ENCODE measurements around the gene OR5K4. TPM values are rescaled to one million over a fixed set of nuclear protein-coding genes. Genes with fewer than 3 reads are reported as not detected.

Gene OR5K4
- total RNA-seq, 4 donors from 2014 or later = not detected

GRCh38 chr3:98341758-98342157 is 11.9 kb upstream of the OR5K4 start:
- intact Hi-C loops (cut with DNase I; ENCODE audit: low total_unique reads) (no loop called here), in situ Hi-C loops (cut with MboI; ENCODE audit: low sequenced_read_pairs in 4 of 4) (loop anchor here in 2 of 4 donors (25.0 kb wide), 1 partner anchor 304 kb away; the partner anchor contains the start of gene GABRR3 (in 2 of the 2))
- ATAC-seq (no peak), DNase-seq (no peak)
- TF ChIP-seq CTCF (IDR thresholded peaks at IDR 0.05 in 4 of 5, conservative IDR thresholded peaks at IDR 0.05 in 1 of 5) (no peak), POLR2A (IDR thresholded peaks at IDR 0.05) (no peak)
- Histone ChIP-seq H3K27me3 (no peaks in the 10 kb centered on the region), H3K4me1 (no peaks in the 10 kb centered on the region), H3K9me3 (no peaks in the 10 kb centered on the region), H3K4me3 (no peak overlapping the region), H3K36me3 (no peaks in the 10 kb centered on the region), H3K27ac (no peak overlapping the region)

- in situ Hi-C loops (cut with MboI; ENCODE audit: low sequenced_read_pairs in 4 of 4) = loop anchor here in 2 of 4 donors (25.0 kb wide), 1 partner anchor 307 kb away; the partner anchor contains the start of gene GABRR3 (in 2 of the 2)
Measured at GRCh38 chr3:98343647-98344507, 9.8 kb upstream of the OR5K4 start.

DNA sequence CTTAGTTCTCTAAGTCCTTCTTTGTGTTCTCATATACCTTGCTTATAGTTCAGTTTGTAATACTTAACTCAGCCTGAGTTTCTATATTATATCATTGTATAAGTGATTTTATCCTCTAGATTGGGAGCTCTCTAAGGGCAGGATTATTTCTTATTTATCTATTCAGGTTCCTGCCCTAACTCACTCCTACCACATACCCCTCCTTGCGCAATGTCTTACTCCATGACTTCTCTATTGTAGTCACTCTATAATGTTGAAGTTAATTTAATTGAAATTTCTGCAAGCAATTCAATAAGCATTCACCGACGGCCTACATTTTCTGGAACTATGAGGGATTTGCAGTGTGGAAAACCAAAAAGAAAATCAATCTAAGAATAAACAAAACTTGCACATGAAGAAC is 3.6 kb upstream of the OR5K4 start:
- DNase-seq (no peak), ATAC-seq (no peak)
- no peak for TF ChIP-seq POLR2A (IDR thresholded peaks at IDR 0.05)
- no peak for TF ChIP-seq CTCF (IDR thresholded peaks at IDR 0.05 in 4 of 5, conservative IDR thresholded peaks at IDR 0.05 in 1 of 5)
- in situ Hi-C loops (cut with MboI; ENCODE audit: low sequenced_read_pairs in 4 of 4) = loop anchor here in 1 of 4 donors (25.0 kb wide), 1 partner anchor 112 kb away; the partner anchor contains the start of gene OR5K1
- intact Hi-C loops (cut with DNase I; ENCODE audit: low total_unique reads) = no loop called here
- no peaks in the 10 kb centered on the region for H3K36me3 ChIP-seq
- no peak overlapping the region for H3K4me3 ChIP-seq
- no peak overlapping the region for H3K27ac ChIP-seq
- no peaks in the 10 kb centered on the region for H3K4me1 ChIP-seq
- no peaks in the 10 kb centered on the region for H3K9me3 ChIP-seq
- no peaks in the 10 kb centered on the region for H3K27me3 ChIP-seq

More at GRCh38 chr3:98343647-98344507, 9.8 kb upstream of the OR5K4 start:
- Histone ChIP-seq H3K9me3 (no peaks in the 10 kb centered on the region), H3K36me3 (no peaks in the 10 kb centered on the region), H3K4me3 (no peak overlapping the region), H3K4me1 (no peaks in the 10 kb centered on the region), H3K27ac (no peak overlapping the region), H3K27me3 (no peaks in the 10 kb centered on the region)
- TF ChIP-seq CTCF (IDR thresholded peaks at IDR 0.05 in 4 of 5, conservative IDR thresholded peaks at IDR 0.05 in 1 of 5) (no peak), POLR2A (IDR thresholded peaks at IDR 0.05) (no peak)
- intact Hi-C loops (cut with DNase I; ENCODE audit: low total_unique reads) = no loop called here
- ATAC-seq = no peak
- DNase-seq = no peak

DNA sequence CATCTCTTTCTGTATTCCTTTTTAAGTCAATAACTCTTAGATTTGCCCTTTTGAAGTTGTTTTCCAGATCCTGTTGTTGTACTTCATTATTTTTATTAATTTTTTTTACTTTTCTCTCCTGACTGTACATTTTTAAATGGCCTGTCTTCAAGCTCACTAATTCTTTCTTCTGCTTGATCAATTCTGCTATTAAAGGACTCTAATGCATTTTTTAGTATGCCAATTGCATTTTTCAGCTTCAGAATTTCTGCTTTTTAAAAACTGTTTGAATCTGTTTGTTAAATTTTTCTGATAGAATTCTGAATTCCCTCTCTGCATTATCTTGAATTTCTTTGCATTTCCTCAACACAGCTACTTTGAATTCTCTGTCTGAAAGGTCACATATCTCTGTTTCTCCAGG is 5.6 kb downstream of the OR5K4 start:
- in situ Hi-C loops (cut with MboI; ENCODE audit: low sequenced_read_pairs in 4 of 4) (loop anchor here in 1 of 4 donors (25.0 kb wide), 1 partner anchor 103 kb away; the partner anchor contains the start of gene OR5K1), intact Hi-C loops (cut with DNase I; ENCODE audit: low total_unique reads) (no loop called here)
- H3K4me3 ChIP-seq = no peak overlapping the region
- H3K27ac ChIP-seq = no peak overlapping the region
- no peak for ATAC-seq
- no peak for TF ChIP-seq POLR2A (IDR thresholded peaks at IDR 0.05)
- no peak for TF ChIP-seq CTCF (IDR thresholded peaks at IDR 0.05 in 4 of 5, conservative IDR thresholded peaks at IDR 0.05 in 1 of 5)
- no peaks in the 10 kb centered on the region for H3K9me3 ChIP-seq
- DNase-seq = no peak
- no peaks in the 10 kb centered on the region for H3K4me1 ChIP-seq
- no peaks in the 10 kb centered on the region for H3K27me3 ChIP-seq
- H3K36me3 ChIP-seq = no peaks in the 10 kb centered on the region

Measured in gastrocnemius medialis (tissue), 4 donors.